ENCODE results near the gene CDC42BPG. TPM values are rescaled to one million over a fixed set of nuclear protein-coding genes. Genes with fewer than 3 reads are reported as not detected.

The CDC42BPG gene
- total and polyA plus RNA-seq, 2 of the 8 experiments (the other 6 are each of a cell fraction or from before 2014, with no cell fraction given) = 3.7 to 10.6 TPM

- Histone ChIP-seq H3K23me2 (ENCODE audit: low read depth, low read length) (peaks cover 8% of the 10 kb centered on the region; the same call in 1 of the 2 replicates), H2BK12ac (ENCODE audit: low read depth, low read length) (no peak overlapping the region)
- TF ChIP-seq TAF1 (IDR thresholded peaks at IDR 0.05; ENCODE audit: low read depth, low read length) (no peak), TAF7 (optimal IDR thresholded peaks at IDR 0.05; ENCODE audit: borderline replicate concordance, low read depth, low read length) (no peak), SIX5 (IDR thresholded peaks at IDR 0.05; ENCODE audit: low read depth, low read length) (no peak), MAFK (IDR thresholded peaks at IDR 0.05; ENCODE audit: low read depth, low read length) (no peak), CHD2 (IDR thresholded peaks at IDR 0.05; ENCODE audit: low read length) (no peak), POLR2A (IDR thresholded peaks at IDR 0.05; ENCODE audit: control extremely low read depth in 1 of 2, low read depth in 2 of 2, low read length in 2 of 2) (no peak), EZH2 (IDR thresholded peaks at IDR 0.05; ENCODE audit: low read depth, low read length, severe bottlenecking) (no peak), NANOG (IDR thresholded peaks at IDR 0.05; ENCODE audit: insufficient read depth, low read depth, low read length, poor library complexity, severe bottlenecking) (no peak), RFX5 (IDR thresholded peaks at IDR 0.05; ENCODE audit: borderline replicate concordance, low read depth, low read length) (no peak), TEAD4 (IDR thresholded peaks at IDR 0.05; ENCODE audit: low read depth, low read length) (no peak), EGR1 (IDR thresholded peaks at IDR 0.05; ENCODE audit: borderline replicate concordance, low read depth, low read length) (no peak), KDM5A (IDR thresholded peaks at IDR 0.05; ENCODE audit: low read length) (no peak), SAP30 (IDR thresholded peaks at IDR 0.05; ENCODE audit: insufficient read depth, insufficient replicate concordance, low read length) (no peak), FOSL1 (IDR thresholded peaks at IDR 0.05; ENCODE audit: insufficient read depth, low read depth, low read length) (no peak), BCL11A (IDR thresholded peaks at IDR 0.05; ENCODE audit: low read depth in 2 of 2, low read length in 2 of 2) (no peak)
Observed at GRCh38 chr11:64813826-64814225, 30.6 kb downstream of the CDC42BPG start.

More at GRCh38 chr11:64813826-64814225, 30.6 kb downstream of the CDC42BPG start:
- Histone ChIP-seq H2BK5ac (ENCODE audit: low read depth, low read length) (no peak overlapping the region), H3K79me1 (ENCODE audit: low read depth, low read length) (peaks cover 2% of the 10 kb centered on the region), H4K91ac (replicated peaks; ENCODE audit: insufficient read length, low read length) (no peak overlapping the region), H4K5ac (ENCODE audit: insufficient read length, low read depth, low read length) (no peak overlapping the region), H3K9ac (replicated peaks in 1 of 4; ENCODE audit: extremely low read depth in 1 of 4, low read depth in 3 of 4, low read length in 3 of 4) (no peak overlapping the region), H3K4me1 (replicated peaks in 1 of 4; ENCODE audit: control insufficient read depth in 3 of 4, insufficient read depth in 4 of 4, low read length in 3 of 4) (peaks cover 0 to 7% (median 2%) of the 10 kb centered on the region in 4 experiments; a peak in 5 of 7 replicates), H3K27ac (ENCODE audit: low read depth, low read length) (no peak overlapping the region), H3K27me3 (replicated peaks in 1 of 4; ENCODE audit: control insufficient read depth in 3 of 4, extremely low read depth in 1 of 4, insufficient read depth in 3 of 4, low read length in 3 of 4) (no peaks in the 10 kb centered on the region), H2BK15ac (ENCODE audit: low read length) (no peak overlapping the region), H2AFZ (ENCODE audit: low read length) (no peak overlapping the region), H3K9me3 (ENCODE audit: insufficient read depth in 2 of 2, low read depth in 1 of 2, low read length in 1 of 2) (no peaks in the 10 kb centered on the region), H3K23ac (ENCODE audit: insufficient read length) (no peak overlapping the region), H2BK120ac (replicated peaks; ENCODE audit: low read depth, low read length) (no peak overlapping the region), H4K20me1 (replicated peaks in 1 of 2; ENCODE audit: control insufficient read depth in 1 of 2, insufficient read depth in 2 of 2, low read length in 2 of 2) (peaks cover 0 to 5% of the 10 kb centered on the region in 2 experiments), H3K14ac (ENCODE audit: insufficient read length) (no peak overlapping the region), H3K4ac (replicated peaks; ENCODE audit: insufficient read length, low read depth, low read length) (no peak overlapping the region), H2AK5ac (ENCODE audit: low read depth, low read length) (no peak overlapping the region), H4K8ac (ENCODE audit: extremely low read depth, insufficient read depth, low read length) (no peak overlapping the region), H3K56ac (replicated peaks; ENCODE audit: insufficient read length, low read depth, low read length) (no peak overlapping the region), H3K79me2 (ENCODE audit: control insufficient read depth in 1 of 2, insufficient read depth in 2 of 2, low read length in 2 of 2) (no peaks in the 10 kb centered on the region; a peak in 1 of 4 replicates), H3K4me3 (ENCODE audit: extremely low read depth in 1 of 4, insufficient read depth in 2 of 4, low read depth in 3 of 4, low read length in 4 of 4) (no peak overlapping the region), H2BK20ac (ENCODE audit: low read length) (no peak overlapping the region), H3K36me3 (ENCODE audit: control insufficient read depth in 2 of 4, insufficient read depth in 4 of 4, low read length in 3 of 4) (no peaks in the 10 kb centered on the region), H3K18ac (ENCODE audit: extremely low read depth, low read length) (no peak overlapping the region), H3K4me2 (ENCODE audit: insufficient read depth in 1 of 2, low read depth in 2 of 2, low read length in 2 of 2) (no peak overlapping the region)
- CTCF ChIA-PET (ENCODE audit: partially characterized antibody) = interaction anchor here (0.6 to 1.5 kb wide), 4 partner anchors 8 to 41 kb away, joined by 3 to 5 read pairs (median 4); no protein-coding TSS in a partner anchor
- 93% methylated on average over 5 of the region's 5 CpGs; no CpG with 5 or more reads in 1 of the 2 experiments for WGBS, 2 experiments (ENCODE audit: extremely low coverage in 1 of 2, insufficient coverage in 1 of 2, insufficient read length in 1 of 2, insufficient replicate concordance in 2 of 2, low coverage in 1 of 2, low lambda C conversion rate in 2 of 2, missing lambda C conversion rate in 1 of 2)
- POLR2A ChIA-PET (ENCODE audit: partially characterized antibody) = no interaction called here
- FAIRE-seq (no peak), DNase-seq (ENCODE audit: low read depth in 1 of 2, low spot score in 2 of 2) (no peak)
